HG03175 (cell line): Measurements from ENCODE around the gene DDIT3.

ENCODE experiments used
- ATAC-seq: cut with Tn5 transposase; IDR thresholded peaks from one replicate; pipeline ENCODE4 v1.9.1; 2021; ENCODE audit warnings: mild to moderate bottlenecking, moderate library complexity; ENCODE audit not compliant: unreplicated experiment

Gene DDIT3

DNA sequence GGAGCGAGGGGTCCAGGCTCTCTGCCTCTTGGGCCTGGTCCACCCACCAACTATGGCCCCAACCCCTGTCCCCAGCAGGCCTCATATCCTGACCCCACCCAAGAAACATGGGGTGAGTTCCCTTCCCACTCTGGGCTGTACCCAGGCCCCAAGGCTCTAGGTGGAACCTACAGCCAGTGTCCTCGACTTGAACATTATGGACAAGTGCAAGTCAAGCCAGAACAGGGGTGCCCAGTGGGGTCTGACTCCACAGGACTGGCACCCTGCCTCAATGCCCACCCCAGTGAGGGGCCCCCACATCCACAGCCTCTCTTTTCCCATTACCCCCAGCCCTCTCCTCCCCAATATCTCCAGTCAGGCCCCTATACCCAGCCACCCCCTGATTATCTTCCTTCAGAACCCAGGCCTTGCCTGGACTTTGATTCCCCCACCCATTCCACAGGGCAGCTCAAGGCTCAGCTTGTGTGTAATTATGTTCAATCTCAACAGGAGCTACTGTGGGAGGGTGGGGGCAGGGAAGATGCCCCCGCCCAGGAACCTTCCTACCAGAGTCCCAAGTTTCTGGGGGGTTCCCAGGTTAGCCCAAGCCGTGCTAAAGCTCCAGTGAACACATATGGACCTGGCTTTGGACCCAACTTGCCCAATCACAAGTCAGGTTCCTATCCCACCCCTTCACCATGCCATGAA lies 49.2 kb downstream of the DDIT3 start:
- no peak for ATAC-seq

GRCh38 chr12:57470286-57470969 lies 49.9 kb downstream of the DDIT3 start:
- ATAC-seq = no peak

DNA sequence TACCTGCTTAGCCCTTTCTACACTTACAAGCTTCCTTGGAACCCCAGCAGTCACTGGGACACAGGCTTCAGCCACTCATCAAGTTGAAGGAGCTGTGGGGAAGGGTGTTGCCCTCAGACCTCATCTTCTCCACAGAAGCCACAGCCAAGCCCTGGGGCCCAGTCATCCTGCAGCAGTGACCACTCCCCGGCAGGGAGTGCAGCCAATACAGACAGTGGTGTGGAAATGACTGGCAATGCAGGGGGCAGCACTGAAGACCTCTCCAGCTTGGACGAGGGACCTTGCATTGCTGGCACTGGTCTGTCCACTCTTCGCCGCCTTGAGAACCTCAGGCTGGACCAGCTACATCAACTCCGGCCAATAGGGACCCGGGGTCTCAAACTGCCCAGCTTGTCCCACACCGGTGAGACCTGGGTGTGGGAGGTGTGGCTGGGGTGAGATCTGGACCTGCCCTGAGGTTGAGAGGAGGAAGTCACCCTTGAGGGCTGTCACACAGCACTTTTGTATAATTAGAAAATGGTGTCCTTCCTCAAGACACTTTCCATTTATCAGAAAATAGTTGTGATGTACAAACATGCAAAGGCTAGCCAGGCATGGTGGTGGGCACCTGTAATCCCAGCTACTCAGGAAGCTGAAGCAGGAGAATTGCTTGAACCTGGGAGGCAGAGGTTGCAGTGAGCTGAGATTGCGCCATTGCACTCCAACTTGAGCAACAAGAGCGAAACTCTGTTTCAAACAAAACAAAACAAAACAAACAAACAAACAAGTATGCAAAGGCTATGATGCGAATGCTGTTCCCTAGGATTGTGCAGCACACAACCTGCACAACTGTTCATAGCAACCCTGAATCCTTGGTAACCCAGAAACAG lies 50.8 kb downstream of the DDIT3 start:
- no peak for ATAC-seq

DNA sequence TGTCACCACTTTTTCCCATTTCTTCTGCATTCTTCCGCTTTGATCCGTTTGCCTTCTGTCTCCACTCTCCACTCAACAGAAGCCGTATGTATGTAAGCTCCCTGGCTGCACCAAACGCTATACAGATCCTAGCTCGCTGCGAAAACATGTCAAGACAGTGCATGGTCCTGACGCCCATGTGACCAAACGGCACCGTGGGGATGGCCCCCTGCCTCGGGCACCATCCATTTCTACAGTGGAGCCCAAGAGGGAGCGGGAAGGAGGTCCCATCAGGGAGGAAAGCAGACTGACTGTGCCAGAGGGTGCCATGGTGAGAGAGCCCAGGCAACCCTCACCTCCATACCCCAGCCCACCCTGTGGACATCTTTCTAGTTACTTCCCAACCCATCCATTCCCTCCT lies 52.4 kb downstream of the DDIT3 start:
- no peak for ATAC-seq

DNA sequence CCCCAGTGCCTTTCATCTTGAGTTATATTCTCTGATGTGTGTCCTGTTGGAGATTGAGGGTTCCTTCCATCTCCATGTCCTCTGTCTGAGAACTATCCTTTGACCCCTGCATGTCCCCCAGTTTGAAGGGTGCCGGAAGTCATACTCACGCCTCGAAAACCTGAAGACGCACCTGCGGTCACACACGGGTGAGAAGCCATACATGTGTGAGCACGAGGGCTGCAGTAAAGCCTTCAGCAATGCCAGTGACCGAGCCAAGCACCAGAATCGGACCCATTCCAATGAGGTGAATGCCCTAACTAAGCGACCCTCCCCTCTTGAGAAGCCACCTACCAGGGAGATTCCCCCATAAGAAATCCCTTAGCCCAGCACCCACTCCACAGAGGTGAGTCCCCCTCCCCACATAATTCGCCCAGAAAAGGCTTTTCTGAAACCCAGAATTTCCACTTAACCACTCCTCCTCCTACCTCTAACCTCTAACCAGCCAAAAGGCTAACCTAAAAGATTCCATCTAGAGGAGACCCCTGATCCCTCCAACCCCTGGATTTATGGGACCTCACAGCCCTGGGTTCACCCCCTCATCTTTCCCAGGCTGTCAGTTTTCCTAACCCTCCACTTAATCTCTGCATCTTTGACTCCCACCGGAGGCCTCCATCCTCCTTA lies 53.0 kb downstream of the DDIT3 start:
- no peak for ATAC-seq
